ENCODE data around the gene MEX3A.
"Not testable (repeated sequence)": the region's sequence is repeated elsewhere in the genome, so short reads cannot be mapped to it uniquely, and the experiment has no call there.

MEX3A gene

DNA sequence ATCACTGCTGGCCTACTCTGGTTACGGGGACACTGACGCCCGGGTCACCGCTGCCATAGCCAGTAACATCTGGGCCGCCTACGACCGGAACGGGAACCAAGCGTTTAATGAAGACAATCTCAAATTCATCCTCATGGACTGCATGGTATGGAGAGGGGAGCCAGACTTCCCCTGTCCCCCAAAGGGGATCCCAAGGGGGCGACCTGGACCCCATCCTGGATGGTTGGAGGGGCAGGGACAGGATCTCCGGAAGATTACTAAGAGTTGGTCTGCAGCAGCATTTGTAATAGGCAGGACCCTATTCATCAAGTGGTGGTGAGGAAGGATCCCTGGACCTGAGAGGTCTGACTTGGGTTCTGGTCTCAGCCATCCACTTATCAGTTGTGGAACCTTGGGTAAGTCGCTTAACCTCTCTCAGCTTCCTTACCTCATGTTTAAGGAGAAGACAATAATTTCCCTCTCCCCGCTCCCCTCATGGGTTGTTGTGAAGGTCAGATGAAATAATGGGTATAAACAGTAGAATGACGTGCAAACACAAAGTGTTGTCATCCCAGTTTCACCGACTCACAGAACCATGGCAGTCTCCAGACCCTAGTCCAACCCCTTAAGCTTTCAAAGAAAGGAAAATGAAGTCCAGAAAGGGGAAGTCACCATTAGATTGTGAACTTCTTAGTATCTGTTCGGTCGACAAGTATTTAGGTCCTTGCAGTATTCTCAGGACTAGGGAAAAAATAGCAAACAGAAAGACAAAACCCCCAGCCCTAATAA, 26.8 kb downstream of the MEX3A start:
- no peak for DNase-seq (ENCODE audit: low spot score in 2 of 2)
- Histone ChIP-seq H3K36me3 (replicated peaks) (peaks cover 7% of the 10 kb centered on the region), H3K27me3 (ENCODE audit: low read depth) (no peaks in the 10 kb centered on the region), H3K4me1 (no peaks in the 10 kb centered on the region), H3K9me3 (no peaks in the 10 kb centered on the region), H3K4me3 (peak overlapping the region; percentile 98)
- in situ Hi-C loops (cut with MboI; ENCODE audit: low sequenced_read_pairs): loop anchor here (10.0 kb wide), 1 partner anchor 121 kb away; the partner anchor contains the start of gene KHDC4

GRCh38 chr1:156054500-156055280, 27.6 kb downstream of the MEX3A start, which contains the start of gene LAMTOR2:
Gene LAMTOR2, plus strand, starts transcription at chr1:156054782. Its CDS starts 108 bp downstream, at chr1:156054890.
- Histone ChIP-seq H3K27me3 (ENCODE audit: low read depth) (no peaks in the 10 kb centered on the region), H3K9me3 (no peaks in the 10 kb centered on the region), H3K4me3 (peak within 1 kb of the TSS; percentile 98), H3K36me3 (replicated peaks) (peaks cover 13% of the 10 kb centered on the region), H3K4me1 (no peaks in the 10 kb centered on the region)
- peak; percentile 98 to 99 for DNase-seq (ENCODE audit: low spot score in 2 of 2)
- in situ Hi-C loops (cut with MboI; ENCODE audit: low sequenced_read_pairs): loop anchor here (10.0 kb wide), 1 partner anchor 120 kb away; the partner anchor contains the start of gene KHDC4

- peak; percentile 73 to 93 for DNase-seq (ENCODE audit: low spot score in 2 of 2)
- H3K27me3 ChIP-seq (ENCODE audit: low read depth): no peaks in the 10 kb centered on the region
- peaks cover 21% of the 10 kb centered on the region for H3K36me3 ChIP-seq (replicated peaks)
- no peaks in the 10 kb centered on the region for H3K9me3 ChIP-seq
- in situ Hi-C loops (cut with MboI; ENCODE audit: low sequenced_read_pairs): loop anchor here (10.0 kb wide), 1 partner anchor 119 kb away; the partner anchor contains the start of gene KHDC4
- peak within 1 kb of the TSS; percentile 98 for H3K4me3 ChIP-seq
- no peaks in the 10 kb centered on the region for H3K4me1 ChIP-seq
Measured at GRCh38 chr1:156053768-156054499, 28.3 kb downstream of the MEX3A start, which contains the start of gene UBQLN4. Gene UBQLN4, minus strand, starts transcription at chr1:156053798. Its CDS starts 97 bp downstream, at chr1:156053701.

GRCh38 chr1:156052862-156053767, 29.1 kb downstream of the MEX3A start:
- Histone ChIP-seq H3K4me3 (peak overlapping the region; percentile 98), H3K4me1 (no peaks in the 10 kb centered on the region), H3K9me3 (no peaks in the 10 kb centered on the region), H3K27me3 (ENCODE audit: low read depth) (no peaks in the 10 kb centered on the region), H3K36me3 (replicated peaks) (peaks cover 24% of the 10 kb centered on the region)
- DNase-seq (ENCODE audit: low spot score in 2 of 2): peak; percentile 67 to 80
- in situ Hi-C loops (cut with MboI; ENCODE audit: low sequenced_read_pairs): loop anchor here (10.0 kb wide), 1 partner anchor 118 kb away; the partner anchor contains the start of gene KHDC4

- Histone ChIP-seq H3K9me3 (no peaks in the 10 kb centered on the region), H3K36me3 (replicated peaks) (peaks cover 26% of the 10 kb centered on the region), H3K27me3 (ENCODE audit: low read depth) (no peaks in the 10 kb centered on the region), H3K4me3 (no peak overlapping the region), H3K4me1 (no peaks in the 10 kb centered on the region)
- DNase-seq (ENCODE audit: low spot score in 2 of 2): no peak
- in situ Hi-C loops (cut with MboI; ENCODE audit: low sequenced_read_pairs): loop anchor here (10.0 kb wide), 1 partner anchor 116 kb away; the partner anchor contains the start of gene KHDC4
Measured at GRCh38 chr1:156051011-156051725, 31.1 kb downstream of the MEX3A start.

DNA sequence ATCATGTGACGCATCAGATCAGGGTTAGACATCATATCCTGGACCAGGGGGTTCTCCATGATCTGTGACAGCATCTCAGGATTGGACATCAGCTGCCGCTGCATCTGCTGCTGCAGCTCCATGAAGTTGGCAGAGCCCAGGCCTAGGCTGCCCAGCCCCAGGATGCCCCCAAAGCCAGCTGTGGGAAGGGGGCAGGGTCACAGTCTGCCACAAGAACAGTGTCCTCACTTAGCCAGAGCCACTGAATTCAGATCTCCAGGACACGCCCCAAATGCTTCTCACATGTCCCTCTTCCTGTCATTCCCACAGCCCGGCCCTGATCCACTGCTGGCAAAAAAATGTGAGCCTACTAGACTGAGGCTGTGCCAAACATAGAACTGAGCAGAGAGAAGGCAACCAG, 31.9 kb downstream of the MEX3A start:
- Histone ChIP-seq H3K27me3 (ENCODE audit: low read depth) (no peaks in the 10 kb centered on the region), H3K9me3 (no peaks in the 10 kb centered on the region), H3K4me1 (no peaks in the 10 kb centered on the region), H3K36me3 (replicated peaks) (peaks cover 26% of the 10 kb centered on the region), H3K4me3 (no peak overlapping the region)
- DNase-seq (ENCODE audit: low spot score in 2 of 2): no peak
- in situ Hi-C loops (cut with MboI; ENCODE audit: low sequenced_read_pairs): loop anchor here (10.0 kb wide), 1 partner anchor 116 kb away; the partner anchor contains the start of gene KHDC4

- in situ Hi-C loops (cut with MboI; ENCODE audit: low sequenced_read_pairs): no loop called here
- Histone ChIP-seq H3K4me3 (no peak overlapping the region), H3K27me3 (ENCODE audit: low read depth) (no peaks in the 10 kb centered on the region), H3K9me3 (no peaks in the 10 kb centered on the region), H3K4me1 (no peaks in the 10 kb centered on the region), H3K36me3 (replicated peaks) (peaks cover 22% of the 10 kb centered on the region)
- DNase-seq (ENCODE audit: low spot score in 2 of 2): no peak
Measured at GRCh38 chr1:156048663-156049258, 33.5 kb downstream of the MEX3A start.

GRCh38 chr1:156045076-156045475, 37.2 kb downstream of the MEX3A start:
- Histone ChIP-seq H3K27me3 (ENCODE audit: low read depth) (no peaks in the 10 kb centered on the region), H3K36me3 (replicated peaks) (peaks cover 44% of the 10 kb centered on the region), H3K4me3 (no peak overlapping the region), H3K4me1 (no peaks in the 10 kb centered on the region), H3K9me3 (no peaks in the 10 kb centered on the region)
- no peak for DNase-seq (ENCODE audit: low spot score in 2 of 2)
- in situ Hi-C loops (cut with MboI; ENCODE audit: low sequenced_read_pairs): no loop called here

DNA sequence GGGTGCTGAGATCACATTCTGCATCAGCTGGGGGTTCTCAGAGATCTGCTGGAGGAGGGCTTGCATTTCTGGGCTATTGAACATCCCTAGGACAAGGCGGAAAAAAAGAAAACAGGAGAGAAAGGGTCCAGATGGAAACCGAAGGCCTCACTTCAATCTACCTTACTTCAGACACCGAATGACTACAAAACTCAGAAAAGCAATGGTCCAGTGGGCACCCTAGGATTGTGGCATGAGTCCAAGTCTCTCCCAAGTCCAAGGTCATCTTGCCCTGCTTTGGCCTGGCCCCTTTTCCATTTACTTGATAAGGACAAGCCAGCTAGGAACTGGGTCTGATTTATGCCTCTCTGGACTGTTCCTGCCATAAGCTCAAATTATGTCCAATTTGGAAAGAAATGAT, 39.4 kb downstream of the MEX3A start:
- peaks cover 37% of the 10 kb centered on the region for H3K36me3 ChIP-seq (replicated peaks)
- DNase-seq (ENCODE audit: low spot score in 2 of 2): no peak

GRCh38 chr1:156034991-156035390, 47.3 kb downstream of the MEX3A start:
- in situ Hi-C loops (cut with MboI; ENCODE audit: low sequenced_read_pairs); H3K9me3 ChIP-seq; H3K27me3 ChIP-seq (ENCODE audit: low read depth); H3K4me1 ChIP-seq; H3K4me3 ChIP-seq; DNase-seq (ENCODE audit: low spot score in 2 of 2): not testable (repeated sequence)
- peaks cover 16% of the 10 kb centered on the region for H3K36me3 ChIP-seq (replicated peaks)

More for the DNA sequence above, 39.4 kb downstream of the MEX3A start:
- no peaks in the 10 kb centered on the region for H3K9me3 ChIP-seq
- no peak overlapping the region for H3K4me3 ChIP-seq
- no peaks in the 10 kb centered on the region for H3K4me1 ChIP-seq
- no peaks in the 10 kb centered on the region for H3K27me3 ChIP-seq (ENCODE audit: low read depth)
- in situ Hi-C loops (cut with MboI; ENCODE audit: low sequenced_read_pairs): no loop called here

GRCh38 chr1:156033011-156033410, 49.3 kb downstream of the MEX3A start:
- Histone ChIP-seq H3K4me1 (no peaks in the 10 kb centered on the region), H3K27me3 (ENCODE audit: low read depth) (no peaks in the 10 kb centered on the region), H3K36me3 (replicated peaks) (peaks cover 7% of the 10 kb centered on the region), H3K4me3 (no peak overlapping the region), H3K9me3 (no peaks in the 10 kb centered on the region)
- in situ Hi-C loops (cut with MboI; ENCODE audit: low sequenced_read_pairs): no loop called here
- no peak for DNase-seq (ENCODE audit: low spot score in 2 of 2)

DNA sequence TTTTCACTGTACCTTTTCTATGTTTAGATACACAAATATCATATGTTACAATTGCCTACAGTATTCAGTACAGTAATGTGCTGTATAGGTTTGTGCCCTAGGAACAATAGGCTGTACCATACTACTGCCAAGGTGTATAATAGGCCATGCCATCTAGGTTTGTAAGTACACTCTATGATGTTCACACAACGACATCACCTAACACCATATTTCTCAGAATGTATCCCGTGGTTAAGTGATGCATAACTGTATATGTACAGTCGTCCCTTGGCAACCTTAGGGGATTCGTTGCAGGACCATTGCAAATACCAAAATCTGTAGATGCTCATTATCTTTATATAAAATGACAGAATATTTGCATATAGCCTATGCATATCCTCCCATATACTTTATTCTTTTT, 55.7 kb downstream of the MEX3A start:
- H3K36me3 ChIP-seq (replicated peaks): no peaks in the 10 kb centered on the region
- in situ Hi-C loops (cut with MboI; ENCODE audit: low sequenced_read_pairs): no loop called here
- H3K4me1 ChIP-seq: peaks cover 8% of the 10 kb centered on the region
- H3K9me3 ChIP-seq: no peaks in the 10 kb centered on the region
- no peak for DNase-seq (ENCODE audit: low spot score in 2 of 2)
- no peaks in the 10 kb centered on the region for H3K27me3 ChIP-seq (ENCODE audit: low read depth)
- no peak overlapping the region for H3K4me3 ChIP-seq
